GM21825 (cell line): Measurements from ENCODE around the gene CPLX4.
A peak's percentile ranks its signal among the peaks of the same experiment; 100 is the strongest.

Experiments used
- ATAC-seq: cut with Tn5 transposase; IDR thresholded peaks from one replicate; pipeline ENCODE4 v1.9.1; 2021; ENCODE audit warnings: mild to moderate bottlenecking, moderate library complexity; ENCODE audit not compliant: unreplicated experiment

The CPLX4 gene

GRCh38 chr18:59318460-59319050 lies at the start of gene CPLX4:
Gene CPLX4 (minus strand): TSS chr18:59318649. CDS start chr18:59318462, 187 bp downstream.
- ATAC-seq: no peak

- no peak for ATAC-seq
Measured at GRCh38 chr18:59360381-59360780, 41.9 kb upstream of the CPLX4 start.

GRCh38 chr18:59359576-59359952 lies 41.1 kb upstream of the CPLX4 start:
- peak; percentile 6 for ATAC-seq

- ATAC-seq: peak; percentile 98
Measured at GRCh38 chr18:59358712-59359575, 40.5 kb upstream of the CPLX4 start, which contains the start of gene LMAN1. Gene LMAN1 (minus strand): TSS chr18:59359265. CDS start chr18:59359244, 21 bp downstream.

GRCh38 chr18:59358414-59358711 lies 39.9 kb upstream of the CPLX4 start:
- no peak for ATAC-seq

- ATAC-seq: no peak
Measured at GRCh38 chr18:59357928-59358327, 39.5 kb upstream of the CPLX4 start.

GRCh38 chr18:59354731-59355130 lies 36.3 kb upstream of the CPLX4 start:
- no peak for ATAC-seq

- ATAC-seq: no peak
Measured at GRCh38 chr18:59353079-59353680, 34.7 kb upstream of the CPLX4 start.

GRCh38 chr18:59352250-59352855 lies 33.9 kb upstream of the CPLX4 start:
- ATAC-seq: no peak

- ATAC-seq: no peak
Measured at GRCh38 chr18:59345556-59345955, 27.1 kb upstream of the CPLX4 start.

GRCh38 chr18:59344996-59345395 lies 26.5 kb upstream of the CPLX4 start:
- ATAC-seq: no peak

- no peak for ATAC-seq
Measured at GRCh38 chr18:59343926-59344325, 25.5 kb upstream of the CPLX4 start.

- ATAC-seq: no peak
Measured at GRCh38 chr18:59340817-59341216, 22.4 kb upstream of the CPLX4 start.

GRCh38 chr18:59340312-59340711 lies 21.9 kb upstream of the CPLX4 start:
- no peak for ATAC-seq

- ATAC-seq: no peak
Measured at GRCh38 chr18:59332986-59333385, 14.5 kb upstream of the CPLX4 start.

GRCh38 chr18:59328683-59329082 lies 10.2 kb upstream of the CPLX4 start:
- ATAC-seq: no peak

GRCh38 chr18:59325965-59326364 lies 7.5 kb upstream of the CPLX4 start:
- ATAC-seq: no peak

- no peak for ATAC-seq
Measured at GRCh38 chr18:59324623-59324971, 6.1 kb upstream of the CPLX4 start.

GRCh38 chr18:59323931-59324622 lies 5.6 kb upstream of the CPLX4 start:
- no peak for ATAC-seq

- ATAC-seq: no peak
Measured at GRCh38 chr18:59311631-59312030, 6.8 kb downstream of the CPLX4 start.

GRCh38 chr18:59308938-59309260 lies 9.6 kb downstream of the CPLX4 start:
- ATAC-seq: no peak
